DOHH2 (cell line): ENCODE results near the gene TAB3.

Experiments used
- H3F3A ChIP-seq: fragments of 200-600 bp; sonication (generic), shearing (Covaris generic); 2 replicates; pipeline ENCODE4 v1.6.0; 2016; ENCODE audit warnings: antibody characterized with exemption, mild to moderate bottlenecking; ENCODE audit not compliant: control insufficient read depth, insufficient read depth
- H3K27ac ChIP-seq: fragments of 200-600 bp; sonication (generic); 2 replicates; pipeline ENCODE4 v1.5.1; 2014; ENCODE audit warnings: low read depth, mild to moderate bottlenecking, low read length, moderate library complexity
- H3K27me3 ChIP-seq: fragments of 200-600 bp; sonication (generic); 2 replicates; pipeline ENCODE4 v1.6.1; 2014; ENCODE audit warnings: mild to moderate bottlenecking, low read length, mixed read lengths; ENCODE audit not compliant: control insufficient read depth
- H3K36me3 ChIP-seq: fragments of 200-600 bp; sonication (generic); 2 replicates; pipeline ENCODE4 v1.6.1; 2014; ENCODE audit warnings: mild to moderate bottlenecking, low read length, moderate library complexity, mixed read lengths; ENCODE audit not compliant: control insufficient read depth
- H3K4me1 ChIP-seq: fragments of 200-600 bp; sonication (generic); 2 replicates; pipeline ENCODE4 v1.6.1; 2014; ENCODE audit warnings: mild to moderate bottlenecking, low read length, mixed read lengths; ENCODE audit not compliant: control insufficient read depth
- H3K4me2 ChIP-seq: fragments of 200-600 bp; sonication (generic); 2 replicates; pipeline ENCODE4 v1.6.0; 2014; ENCODE audit warnings: mild to moderate bottlenecking, low read length, moderate library complexity
- H3K4me3 ChIP-seq: fragments of 200-600 bp; sonication (generic); 2 replicates; pipeline ENCODE4 v1.5.1; 2014; ENCODE audit warnings: mild to moderate bottlenecking, low read length, mixed read lengths
- H3K79me2 ChIP-seq: fragments of 200-600 bp; sonication (generic); 2 replicates; pipeline ENCODE4 v1.6.1; 2014; ENCODE audit warnings: mild to moderate bottlenecking, low read length, mixed read lengths; ENCODE audit not compliant: control insufficient read depth
- H3K9me2 ChIP-seq: fragments of 200-600 bp; sonication (generic); replicated peaks from 2 replicates; pipeline ENCODE4 v1.6.1; 2014; ENCODE audit warnings: mild to moderate bottlenecking, low read length, mixed read lengths; ENCODE audit not compliant: control insufficient read depth
- H3K9me3 ChIP-seq: fragments of 200-600 bp; sonication (generic); 2 replicates; pipeline ENCODE4 v1.6.1; 2014; ENCODE audit warnings: antibody characterized with exemption, low read length, mixed read lengths; ENCODE audit not compliant: control insufficient read depth, insufficient read depth
- H4K20me1 ChIP-seq: fragments of 200-600 bp; sonication (generic); 2 replicates; pipeline ENCODE4 v1.6.0; 2014; ENCODE audit warnings: low read depth, mild to moderate bottlenecking, antibody characterized with exemption, low read length, moderate library complexity; ENCODE audit not compliant: control insufficient read depth, insufficient read depth
- CTCF ChIP-seq: fragments of 200-600 bp; sonication (generic); IDR thresholded peaks from one replicate; pipeline ENCODE4 v1.5.1; 2014; ENCODE audit warnings: antibody characterized with exemption, mild to moderate bottlenecking, low read depth, low read length; ENCODE audit not compliant: poor library complexity, severe bottlenecking
- EZH2phosphoT487 ChIP-seq: fragments of 200-600 bp; sonication (generic); IDR thresholded peaks from 2 replicates; pipeline ENCODE4 v1.6.1; 2017; ENCODE audit warnings: borderline replicate concordance, mild to moderate bottlenecking, antibody characterized with exemption, low read length, moderate library complexity, mixed read lengths

TAB3 gene

GRCh38 chrX:30874851-30875250, 14.2 kb downstream of the TAB3 start:
- H3K27me3 ChIP-seq: no peaks in the 10 kb centered on the region
- no peaks in the 10 kb centered on the region for H3F3A ChIP-seq
- no peak for TF ChIP-seq CTCF
- no peak for TF ChIP-seq EZH2phosphoT487
- no peaks in the 10 kb centered on the region for H3K9me2 ChIP-seq
- peaks cover 25% of the 10 kb centered on the region for H3K79me2 ChIP-seq
- no peaks in the 10 kb centered on the region for H4K20me1 ChIP-seq
- no peaks in the 10 kb centered on the region for H3K36me3 ChIP-seq
- H3K4me2 ChIP-seq: no peak overlapping the region
- no peak overlapping the region for H3K4me3 ChIP-seq
- H3K9me3 ChIP-seq: no peaks in the 10 kb centered on the region
- no peaks in the 10 kb centered on the region for H3K4me1 ChIP-seq
- H3K27ac ChIP-seq: no peak overlapping the region

GRCh38 chrX:30870572-30870971, 18.5 kb downstream of the TAB3 start:
- no peaks in the 10 kb centered on the region for H3K9me2 ChIP-seq
- H3K27ac ChIP-seq: no peak overlapping the region
- H3K4me2 ChIP-seq: no peak overlapping the region
- H3K79me2 ChIP-seq: 0 out of 2 replicates have a peak, but pooled peaks cover 2% of the 10 kb centered on the region
- no peaks in the 10 kb centered on the region for H3K27me3 ChIP-seq
- no peak overlapping the region for H3K4me3 ChIP-seq
- H3K36me3 ChIP-seq: peaks cover 3% of the 10 kb centered on the region; the same call in 1 of the 2 replicates
- TF ChIP-seq CTCF: no peak
- no peak for TF ChIP-seq EZH2phosphoT487
- H4K20me1 ChIP-seq: no peaks in the 10 kb centered on the region
- H3F3A ChIP-seq: no peaks in the 10 kb centered on the region
- no peaks in the 10 kb centered on the region for H3K4me1 ChIP-seq
- H3K9me3 ChIP-seq: no peaks in the 10 kb centered on the region

- Histone ChIP-seq H3K27me3 (no peaks in the 10 kb centered on the region), H3K4me3 (no peak overlapping the region), H3F3A (no peaks in the 10 kb centered on the region), H4K20me1 (no peaks in the 10 kb centered on the region), H3K4me1 (no peaks in the 10 kb centered on the region), H3K4me2 (no peak overlapping the region), H3K36me3 (peaks cover 5% of the 10 kb centered on the region; the same call in 1 of the 2 replicates), H3K27ac (no peak overlapping the region), H3K79me2 (no peaks in the 10 kb centered on the region), H3K9me3 (no peaks in the 10 kb centered on the region), H3K9me2 (no peaks in the 10 kb centered on the region)
- TF ChIP-seq CTCF (no peak), EZH2phosphoT487 (no peak)
Measured at GRCh38 chrX:30865612-30866011, 23.4 kb downstream of the TAB3 start.
